OCI-LY3 (cell line): ENCODE measurements around the gene TLE6.
"Not testable (repeated sequence)": the region's sequence is repeated elsewhere in the genome, so short reads cannot be mapped to it uniquely, and the experiment has no call there.

Experiments used
- H2AFZ ChIP-seq: fragments of 200-600, 300-600 bp; shearing (Covaris generic); 2 replicates; pipeline ENCODE4 v1.6.0; 2014; ENCODE audit warnings: antibody characterized with exemption, low read depth, low read length
- H3K27ac ChIP-seq: fragments of 200-600, 300-600 bp; sonication (generic); 2 replicates; pipeline ENCODE4 v1.5.1; 2014; ENCODE audit warnings: mild to moderate bottlenecking, low read length, moderate library complexity, mixed read lengths
- H3K27me3 ChIP-seq: fragments of 200-600, 300-600 bp; sonication (generic); 2 replicates; pipeline ENCODE4 v1.6.1; 2014; ENCODE audit warnings: low read depth, low read length, mixed read lengths
- H3K36me3 ChIP-seq: fragments of 200-600, 300-600 bp; sonication (generic); replicated peaks from 2 replicates; pipeline ENCODE3; 2014; ENCODE audit warnings: low read depth, low read length, mixed read lengths
- H3K4me1 ChIP-seq: fragments of 300-600, 200-600 bp; sonication (generic); 2 replicates; pipeline ENCODE4 v1.6.1; 2014; ENCODE audit warnings: low read length, mixed read lengths
- H3K4me2 ChIP-seq: fragments of 200-600, 300-600 bp; sonication (generic); 2 replicates; pipeline ENCODE4 v1.6.1; 2014; ENCODE audit warnings: low read length, mixed read lengths
- H3K4me3 ChIP-seq: fragments of 300-600, 200-600 bp; sonication (generic); 2 replicates; pipeline ENCODE4 v1.5.1; 2014; ENCODE audit warnings: antibody characterized with exemption, mild to moderate bottlenecking, low read length, moderate library complexity
- H3K79me2 ChIP-seq: fragments of 300-600, 200-600 bp; shearing (Covaris generic); 2 replicates; pipeline ENCODE4 v1.6.1; 2014; ENCODE audit warnings: mild to moderate bottlenecking, low read length, mixed read lengths
- H3K9ac ChIP-seq: fragments of 300-600, 200-600 bp; shearing (Covaris generic); 2 replicates; pipeline ENCODE4 v1.6.0; 2014; ENCODE audit warnings: mild to moderate bottlenecking, low read length, moderate library complexity
- H3K9me3 ChIP-seq: fragments of 200-600, 300-600 bp; shearing (Covaris generic); 2 replicates; pipeline ENCODE4 v1.6.1; 2014; ENCODE audit warnings: low read length, mixed read lengths; ENCODE audit not compliant: insufficient read depth
- H4K20me1 ChIP-seq: fragments of 200-600, 300-600 bp; sonication (generic); 2 replicates; pipeline ENCODE4 v1.6.1; 2016; ENCODE audit warnings: low read length, mixed read lengths; ENCODE audit not compliant: insufficient read depth
- CTCF ChIP-seq: fragments of 200-600, 300-600 bp; sonication (generic); IDR thresholded peaks from 2 replicates; pipeline ENCODE4 v1.5.1; 2014; ENCODE audit warnings: antibody characterized with exemption, low read length, low read depth
- EZH2phosphoT487 ChIP-seq: fragments of 200-600 bp; shearing (Covaris generic); IDR thresholded peaks from 2 replicates; pipeline ENCODE4 v1.6.1; 2018; ENCODE audit warnings: antibody characterized with exemption, mixed run types, low read depth

TLE6 gene

GRCh38 chr19:3006075-3006767, 28.9 kb downstream of the TLE6 start:
- Histone ChIP-seq H4K20me1 (no peaks in the 10 kb centered on the region), H3K27ac (no peak overlapping the region), H3K36me3 (no peaks in the 10 kb centered on the region), H3K4me1 (no peaks in the 10 kb centered on the region), H3K4me3 (no peak overlapping the region), H3K79me2 (no peaks in the 10 kb centered on the region), H3K27me3 (no peaks in the 10 kb centered on the region), H3K9ac (no peak overlapping the region), H2AFZ (no peak overlapping the region), H3K4me2 (no peak overlapping the region), H3K9me3 (no peaks in the 10 kb centered on the region)
- TF ChIP-seq EZH2phosphoT487 (no peak), CTCF (no peak)

- H3K27me3 ChIP-seq: no peaks in the 10 kb centered on the region
- no peak overlapping the region for H3K27ac ChIP-seq
- no peak overlapping the region for H3K4me2 ChIP-seq
- no peaks in the 10 kb centered on the region for H3K79me2 ChIP-seq
- no peak for TF ChIP-seq CTCF
- no peak for TF ChIP-seq EZH2phosphoT487
- H3K4me3 ChIP-seq: no peak overlapping the region
- H4K20me1 ChIP-seq: no peaks in the 10 kb centered on the region
- no peaks in the 10 kb centered on the region for H3K36me3 ChIP-seq
- no peak overlapping the region for H3K9ac ChIP-seq
- no peaks in the 10 kb centered on the region for H3K4me1 ChIP-seq
- H3K9me3 ChIP-seq: no peaks in the 10 kb centered on the region
- H2AFZ ChIP-seq: no peak overlapping the region
These were observed 30.6 kb downstream of the TLE6 start for GRCh38 chr19:3007975-3008374.

- Histone ChIP-seq H3K9me3 (no peaks in the 10 kb centered on the region), H2AFZ (no peak overlapping the region), H3K4me2 (no peak overlapping the region), H3K4me3 (no peak overlapping the region), H3K27me3 (no peaks in the 10 kb centered on the region), H3K9ac (no peak overlapping the region), H3K4me1 (no peaks in the 10 kb centered on the region), H3K79me2 (no peaks in the 10 kb centered on the region), H3K27ac (no peak overlapping the region), H4K20me1 (no peaks in the 10 kb centered on the region), H3K36me3 (no peaks in the 10 kb centered on the region)
- no peak for TF ChIP-seq CTCF
- no peak for TF ChIP-seq EZH2phosphoT487
These were observed 31.6 kb downstream of the TLE6 start for GRCh38 chr19:3008994-3009393.

- Histone ChIP-seq H3K4me1 (no peaks in the 10 kb centered on the region), H3K36me3 (no peaks in the 10 kb centered on the region), H3K9me3 (no peaks in the 10 kb centered on the region), H3K4me2 (no peak overlapping the region), H2AFZ (no peak overlapping the region), H3K9ac (no peak overlapping the region), H3K79me2 (no peaks in the 10 kb centered on the region), H3K27me3 (no peaks in the 10 kb centered on the region), H3K4me3 (no peak overlapping the region), H3K27ac (no peak overlapping the region), H4K20me1 (no peaks in the 10 kb centered on the region)
- TF ChIP-seq CTCF (no peak), EZH2phosphoT487 (no peak)
These were observed 33.5 kb downstream of the TLE6 start for GRCh38 chr19:3010871-3011270.

- H2AFZ ChIP-seq, H4K20me1 ChIP-seq, H3K4me2 ChIP-seq, H3K27ac ChIP-seq, H3K27me3 ChIP-seq, H3K36me3 ChIP-seq, H3K4me1 ChIP-seq, H3K9me3 ChIP-seq, H3K9ac ChIP-seq, H3K4me3 ChIP-seq, H3K79me2 ChIP-seq: not testable (repeated sequence)
These were observed 34.7 kb downstream of the TLE6 start for GRCh38 chr19:3012059-3012458.
